Stimulated activated CD8-positive, alpha-beta memory T cell treated with anti-CD3 and anti-CD28 coated beads, Interleukin-12 subunit alpha, Interleukin-12 subunit beta, amount 100 ng/mL, for 4 hours (primary cell): ENCODE measurements around the gene SACM1L.
A peak's percentile ranks its signal among the peaks of the same experiment; 100 is the strongest.
"Not testable (repeated sequence)": the region's sequence is repeated elsewhere in the genome, so short reads cannot be mapped to it uniquely, and the experiment has no call there.

Experiments
- DNase-seq: peaks from one replicate; pipeline ENCODE4 v3.0.0-alpha.2; 2020; ENCODE audit warnings: low read depth

SACM1L gene

GRCh38 chr3:45667569-45667934 lies 21.6 kb upstream of the SACM1L start:
- no peak for DNase-seq

- DNase-seq = no peak
Observed at GRCh38 chr3:45670436-45670835, 18.8 kb upstream of the SACM1L start.

- DNase-seq = no peak
Observed at GRCh38 chr3:45670991-45671390, 18.2 kb upstream of the SACM1L start.

- DNase-seq = no peak
Observed at GRCh38 chr3:45673273-45673672, 15.9 kb upstream of the SACM1L start.

GRCh38 chr3:45676325-45677032 lies 12.7 kb upstream of the SACM1L start:
- DNase-seq = no peak

GRCh38 chr3:45677033-45677446 lies 12.2 kb upstream of the SACM1L start:
- DNase-seq = peak; percentile 20

- DNase-seq = no peak
Observed at GRCh38 chr3:45677841-45678240, 11.4 kb upstream of the SACM1L start.

- no peak for DNase-seq
Observed at GRCh38 chr3:45679805-45680204, 9.4 kb upstream of the SACM1L start.

- DNase-seq = no peak
Observed at GRCh38 chr3:45681221-45681620, 8.0 kb upstream of the SACM1L start.

GRCh38 chr3:45681846-45682245 lies 7.3 kb upstream of the SACM1L start:
- no peak for DNase-seq

- no peak for DNase-seq
Observed at GRCh38 chr3:45682311-45682710, 6.9 kb upstream of the SACM1L start.

- DNase-seq = no peak
Observed at GRCh38 chr3:45682786-45683185, 6.4 kb upstream of the SACM1L start.

- no peak for DNase-seq
Observed at GRCh38 chr3:45683417-45684326, 5.5 kb upstream of the SACM1L start.

GRCh38 chr3:45684327-45684892 lies 4.8 kb upstream of the SACM1L start:
- DNase-seq = no peak

- not testable (repeated sequence) for DNase-seq
Observed at GRCh38 chr3:45685722-45686121, 3.5 kb upstream of the SACM1L start.

GRCh38 chr3:45686850-45687249 lies 2.3 kb upstream of the SACM1L start:
- no peak for DNase-seq

GRCh38 chr3:45687828-45688193 lies 1.4 kb upstream of the SACM1L start:
- no peak for DNase-seq

GRCh38 chr3:45688194-45688881 lies 858 bp upstream of the SACM1L start:
- peak; percentile 15 for DNase-seq

GRCh38 chr3:45689787-45690145 lies 570 bp downstream of the SACM1L start:
- DNase-seq = no peak

- DNase-seq = no peak
Observed at GRCh38 chr3:45690336-45691035, 1.3 kb downstream of the SACM1L start.

- no peak for DNase-seq
Observed at GRCh38 chr3:45691842-45692241, 2.6 kb downstream of the SACM1L start.

- no peak for DNase-seq
Observed at GRCh38 chr3:45692866-45693265, 3.7 kb downstream of the SACM1L start.
